HG02642 (cell line): ENCODE results near the gene ZNF454.

Source experiments
- ATAC-seq: cut with Tn5 transposase; IDR thresholded peaks from one replicate; pipeline ENCODE4 v1.9.1; 2021; ENCODE audit warnings: mild to moderate bottlenecking; ENCODE audit not compliant: unreplicated experiment, poor library complexity

ZNF454 gene

DNA sequence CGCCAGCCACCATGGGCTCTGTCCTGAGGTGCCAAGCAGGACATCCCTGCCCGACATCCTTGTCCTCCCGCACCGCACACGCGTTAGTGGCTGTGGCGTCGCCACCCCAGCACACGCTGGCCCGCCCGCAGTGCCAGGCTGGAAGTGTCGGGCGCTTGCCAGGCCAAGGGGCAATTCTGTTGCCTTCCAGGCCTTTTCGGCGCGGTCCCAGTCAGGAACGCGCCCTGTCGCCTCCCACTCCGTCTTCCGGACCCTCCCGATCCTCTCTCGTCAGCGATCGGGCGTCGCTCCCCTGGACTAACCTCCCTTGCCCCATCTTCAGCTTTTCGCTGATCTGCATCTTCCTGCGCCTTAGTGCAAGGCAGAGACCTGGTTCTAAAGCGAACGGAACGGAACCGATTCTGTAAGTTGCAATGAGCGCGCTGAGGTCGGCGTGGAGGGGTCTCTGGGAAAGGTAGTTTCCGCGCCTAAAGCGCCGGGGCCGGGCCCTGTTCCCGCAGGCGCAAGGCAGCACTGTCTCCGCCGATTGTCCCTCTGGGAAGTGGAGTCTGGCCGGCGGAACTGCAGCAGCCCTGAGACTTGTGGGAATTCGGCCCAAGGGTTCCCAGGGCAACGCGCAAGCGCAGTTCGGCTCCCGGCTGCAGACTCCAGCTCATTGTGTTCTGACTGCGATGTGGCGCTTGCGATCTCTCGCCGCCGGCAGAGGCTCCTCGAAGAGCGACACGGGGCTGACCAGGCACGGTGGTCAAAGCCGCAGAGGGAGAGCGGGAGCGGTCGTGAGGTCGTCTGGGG, at the start of gene ZNF454:
Gene ZNF454 (plus strand): TSS at position 630 of the 792 bp plus-strand sequence. CDS start 1,594 bp downstream, outside the sequence.
- no peak for ATAC-seq

DNA sequence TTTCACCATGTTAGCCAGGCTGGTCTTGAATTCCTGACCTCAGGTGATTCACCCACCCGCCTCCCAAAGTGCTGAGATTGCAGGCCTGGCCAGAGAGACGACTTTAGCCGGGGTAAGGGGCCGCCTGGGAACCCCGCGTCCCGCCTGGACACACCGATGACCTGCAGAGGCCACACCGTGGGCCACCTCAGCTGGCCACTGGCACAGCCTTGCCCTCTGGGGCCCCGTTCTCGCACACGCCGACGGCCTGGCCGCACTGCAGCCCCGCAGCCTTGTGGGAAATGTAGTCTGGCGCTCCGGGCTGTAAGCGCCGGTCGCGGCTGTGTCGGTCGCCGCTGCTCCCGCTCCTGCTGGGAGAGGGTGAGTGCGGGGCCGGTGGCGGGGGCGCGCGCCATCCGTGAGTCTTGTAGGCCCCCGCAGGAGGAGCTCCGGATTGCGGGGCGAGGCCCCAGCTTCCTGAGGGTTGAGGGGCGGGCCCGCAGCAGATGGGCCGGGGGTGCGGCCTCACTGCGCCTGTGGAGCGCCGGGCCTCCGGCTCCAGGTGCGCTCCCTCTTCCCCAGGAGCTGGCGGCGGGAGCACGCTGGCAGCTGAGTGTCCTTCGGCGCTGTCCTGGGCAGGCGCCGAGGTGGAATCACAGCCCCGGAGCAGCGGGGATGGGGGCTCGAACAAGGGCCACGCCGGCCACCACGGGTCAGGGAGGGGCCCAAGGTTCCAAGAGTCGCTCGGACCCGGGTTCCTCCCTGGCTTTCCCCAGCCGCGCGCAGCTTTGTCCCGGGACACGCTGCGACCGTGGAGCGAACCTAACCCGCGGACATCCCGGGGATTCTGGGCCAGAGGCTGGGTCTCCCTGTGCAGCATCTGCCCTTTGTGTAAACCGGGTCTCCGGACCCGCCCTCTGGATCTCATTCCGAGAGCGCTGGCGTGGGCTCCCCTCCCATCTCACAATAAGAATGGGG, 45.1 kb upstream of the ZNF454 start, which contains the start of gene ZFP2:
Gene ZFP2 (plus strand): TSS at position 299 of the 957 bp plus-strand sequence. CDS start 35,401 bp downstream, outside the sequence.
- ATAC-seq, result no peak

DNA sequence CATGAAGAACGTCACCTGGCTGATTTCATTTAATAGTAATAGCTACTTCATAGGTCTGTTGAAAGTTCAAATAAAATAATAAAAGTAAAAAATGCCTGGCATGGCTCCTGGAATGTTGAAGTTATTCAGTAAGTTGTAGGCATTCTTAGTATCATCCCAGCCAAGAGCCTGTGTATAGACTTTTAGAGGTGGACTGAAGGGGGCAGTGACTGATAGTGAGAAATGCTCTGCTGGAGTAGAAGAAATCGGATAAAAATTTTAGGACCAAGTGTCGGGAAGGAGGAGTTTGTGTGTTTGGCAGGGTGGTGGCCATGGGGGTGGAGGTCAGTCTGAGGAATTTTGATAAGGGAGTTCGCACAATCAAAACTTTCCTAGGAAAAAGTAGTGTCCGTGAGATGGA, 41.7 kb upstream of the ZNF454 start:
- ATAC-seq, result no peak

DNA sequence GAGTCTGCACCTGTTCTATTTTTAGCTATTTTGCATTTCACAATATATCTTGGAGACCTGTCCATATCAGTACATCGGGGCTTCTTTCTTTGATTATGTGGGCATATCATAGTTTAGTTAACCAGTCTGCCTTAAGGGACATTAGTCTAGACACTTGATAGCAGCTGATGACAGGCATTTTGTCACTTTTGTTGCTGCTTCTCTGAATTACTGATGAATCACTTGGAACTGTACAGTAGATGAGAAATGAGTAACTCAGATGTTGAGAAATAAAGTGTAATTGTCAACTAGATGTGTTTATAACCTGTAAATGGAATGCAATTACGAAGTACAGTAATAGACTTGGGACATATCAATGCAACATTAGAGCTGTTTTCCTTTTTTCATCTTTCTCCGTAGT, 38.1 kb upstream of the ZNF454 start:
- ATAC-seq, result no peak

DNA sequence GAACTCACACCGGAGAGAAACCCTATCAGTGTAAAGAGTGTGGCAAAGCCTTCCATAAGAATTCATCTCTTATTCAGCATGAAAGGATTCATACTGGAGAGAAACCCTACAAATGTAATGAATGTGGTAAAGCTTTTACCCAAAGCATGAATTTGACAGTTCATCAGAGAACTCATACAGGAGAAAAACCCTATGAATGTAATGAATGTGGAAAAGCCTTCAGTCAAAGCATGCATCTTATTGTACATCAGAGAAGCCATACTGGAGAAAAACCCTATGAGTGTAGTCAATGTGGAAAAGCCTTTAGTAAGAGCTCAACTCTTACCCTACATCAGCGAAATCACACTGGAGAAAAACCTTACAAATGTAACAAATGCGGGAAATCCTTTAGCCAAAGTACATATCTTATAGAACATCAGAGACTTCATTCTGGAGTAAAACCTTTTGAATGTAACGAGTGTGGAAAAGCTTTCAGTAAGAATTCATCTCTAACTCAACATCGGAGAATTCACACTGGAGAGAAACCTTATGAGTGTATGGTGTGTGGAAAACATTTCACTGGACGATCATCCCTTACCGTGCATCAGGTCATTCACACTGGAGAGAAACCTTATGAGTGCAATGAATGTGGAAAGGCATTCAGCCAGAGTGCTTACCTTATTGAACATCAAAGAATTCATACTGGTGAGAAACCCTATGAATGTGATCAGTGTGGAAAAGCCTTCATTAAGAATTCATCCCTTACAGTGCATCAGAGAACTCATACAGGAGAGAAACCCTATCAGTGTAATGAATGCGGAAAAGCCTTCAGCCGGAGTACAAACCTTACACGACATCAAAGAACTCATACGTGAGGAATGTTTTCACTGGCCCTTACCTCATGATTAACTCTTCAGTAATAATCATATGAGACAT, 8.9 kb upstream of the ZNF454 start:
- no peak for ATAC-seq

DNA sequence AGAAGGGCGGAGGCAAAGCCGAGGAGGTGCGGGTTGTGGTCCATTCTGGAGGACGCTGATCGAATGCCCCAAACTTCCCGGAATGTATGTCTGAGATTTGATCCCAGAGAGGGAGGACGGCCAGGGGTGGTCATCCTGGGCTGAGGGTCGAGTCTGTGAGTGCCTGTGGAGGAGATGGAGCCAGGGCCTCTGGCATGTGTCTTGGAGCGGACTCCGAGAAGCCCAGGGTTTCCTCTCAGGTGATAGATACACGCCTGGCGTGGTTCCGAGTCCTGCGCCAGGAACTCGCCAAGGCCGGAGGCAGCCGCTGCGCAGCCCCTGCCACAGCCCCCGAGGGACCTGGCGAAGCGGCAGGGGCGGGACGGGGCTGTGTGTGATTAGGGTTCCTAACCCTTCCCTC, 363 bp downstream of the ZNF454 start:
- ATAC-seq, result no peak

DNA sequence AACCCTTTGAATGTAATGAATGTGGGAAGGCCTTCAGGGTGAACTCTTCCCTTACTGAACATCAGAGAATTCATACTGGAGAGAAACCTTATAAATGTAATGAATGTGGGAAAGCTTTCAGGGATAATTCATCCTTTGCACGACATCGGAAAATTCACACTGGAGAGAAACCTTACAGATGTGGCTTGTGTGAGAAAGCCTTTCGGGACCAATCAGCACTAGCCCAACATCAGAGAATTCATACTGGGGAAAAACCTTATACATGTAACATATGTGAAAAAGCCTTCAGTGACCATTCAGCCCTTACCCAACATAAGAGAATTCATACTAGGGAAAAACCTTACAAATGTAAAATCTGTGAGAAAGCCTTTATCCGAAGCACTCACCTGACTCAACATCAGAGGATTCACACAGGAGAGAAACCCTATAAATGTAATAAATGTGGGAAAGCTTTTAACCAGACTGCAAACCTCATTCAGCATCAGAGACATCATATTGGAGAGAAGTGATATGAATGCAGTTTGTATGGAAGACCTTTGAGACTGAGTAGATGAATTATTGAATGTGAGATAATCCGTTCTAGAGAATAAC, 24.6 kb downstream of the ZNF454 start:
- ATAC-seq, result no peak

DNA sequence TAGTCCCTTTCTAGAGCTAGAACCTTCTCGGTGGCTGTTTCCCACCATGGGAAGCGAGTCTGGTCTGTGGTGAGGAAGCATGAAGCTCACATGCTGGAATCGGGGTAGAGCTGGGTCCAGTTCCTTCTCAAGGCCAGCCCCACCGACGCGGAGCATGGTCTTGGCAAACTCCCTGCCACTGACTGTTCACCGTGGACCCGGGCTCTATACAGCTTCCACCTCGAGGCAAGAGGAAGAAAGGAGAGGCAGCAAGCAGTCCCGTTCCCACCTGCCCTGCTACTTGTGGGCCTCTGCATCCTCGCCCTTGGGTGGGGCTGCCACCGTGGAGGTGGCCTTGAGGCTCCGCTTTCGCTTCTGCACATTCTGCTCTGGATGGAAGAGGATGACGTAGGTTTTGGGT, 40.4 kb downstream of the ZNF454 start:
- no peak for ATAC-seq

DNA sequence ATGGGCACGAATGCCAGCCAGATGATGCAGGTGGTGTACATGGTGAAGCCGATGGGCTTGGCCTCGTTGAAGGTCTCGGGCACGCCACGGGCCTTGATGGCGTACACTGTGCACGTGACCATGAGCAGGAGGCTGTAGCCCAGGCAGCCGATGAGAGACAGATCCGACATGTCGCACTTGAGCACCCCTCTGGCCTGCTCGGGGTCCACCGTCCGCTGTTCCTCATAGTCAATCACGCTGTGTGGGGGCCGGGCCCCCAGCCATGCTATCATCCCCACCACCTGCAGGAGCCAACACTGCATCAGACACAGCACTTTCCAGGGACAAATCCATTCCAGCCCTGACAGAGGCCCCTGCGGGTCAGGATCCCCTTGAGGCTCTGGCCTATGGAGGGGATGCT, 41.9 kb downstream of the ZNF454 start:
- ATAC-seq, result no peak

DNA sequence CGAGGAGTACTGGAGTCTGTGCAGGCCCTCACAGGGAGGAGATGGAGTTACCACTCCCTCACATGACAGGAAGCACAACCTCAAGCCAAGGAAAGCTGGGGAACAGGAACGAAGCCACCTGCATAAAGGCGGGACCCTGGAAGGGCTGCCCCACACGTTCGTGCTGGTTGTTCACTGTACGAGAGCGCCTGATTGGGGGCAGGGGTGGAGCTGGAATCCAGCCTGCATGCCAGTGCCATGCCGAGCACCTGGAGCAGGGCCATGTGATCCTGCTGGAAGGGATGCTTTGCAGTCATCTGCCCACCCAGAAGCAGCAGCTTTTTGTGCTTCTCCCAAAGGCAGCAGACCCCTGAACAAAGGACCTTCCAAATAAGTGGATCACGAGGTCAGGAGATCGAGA, 42.7 kb downstream of the ZNF454 start:
- no peak for ATAC-seq

DNA sequence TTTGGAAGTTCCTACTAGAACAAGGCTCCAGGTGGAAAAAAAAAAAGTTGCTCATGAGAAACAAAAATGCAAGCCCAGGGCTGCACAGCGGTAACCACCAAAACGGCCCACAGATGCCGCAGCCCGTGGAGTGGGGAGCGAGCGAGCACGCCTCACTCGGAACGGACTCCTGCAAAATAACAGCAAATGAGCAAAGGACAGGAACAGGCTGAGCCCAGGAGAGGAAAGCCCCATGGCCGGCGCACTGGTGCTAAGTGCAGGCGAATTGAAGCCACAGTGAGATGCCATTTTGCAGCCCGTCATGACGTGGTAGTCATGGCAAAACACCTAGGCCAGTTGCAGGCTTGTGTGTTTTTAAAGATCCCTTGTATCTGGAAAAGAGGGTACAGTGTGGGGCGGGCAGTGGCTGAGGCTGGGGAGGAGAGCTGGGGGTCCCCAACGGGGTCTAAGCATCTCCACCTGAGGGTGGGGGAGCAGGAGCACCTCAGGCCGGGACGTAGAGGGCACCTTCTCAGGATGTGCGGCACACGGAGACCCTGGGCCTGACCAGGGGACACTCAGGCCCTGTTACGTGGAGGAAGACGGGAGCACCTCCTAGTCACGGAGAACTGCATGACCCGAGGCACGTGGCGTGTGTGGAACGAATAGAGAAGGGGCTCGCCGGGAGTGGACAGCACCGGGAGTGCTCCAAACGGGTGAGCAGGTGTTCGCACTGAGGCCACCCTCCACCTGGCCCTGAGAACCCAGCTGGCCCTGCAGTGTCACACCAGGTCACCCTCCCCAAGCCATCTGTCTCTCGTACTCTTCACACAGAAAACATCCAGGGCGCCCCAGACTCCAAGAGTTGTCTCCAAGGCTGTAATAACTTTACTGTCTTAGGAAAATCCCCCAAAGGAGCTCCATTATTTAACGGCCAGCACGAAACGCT, 43.4 kb downstream of the ZNF454 start:
- no peak for ATAC-seq

DNA sequence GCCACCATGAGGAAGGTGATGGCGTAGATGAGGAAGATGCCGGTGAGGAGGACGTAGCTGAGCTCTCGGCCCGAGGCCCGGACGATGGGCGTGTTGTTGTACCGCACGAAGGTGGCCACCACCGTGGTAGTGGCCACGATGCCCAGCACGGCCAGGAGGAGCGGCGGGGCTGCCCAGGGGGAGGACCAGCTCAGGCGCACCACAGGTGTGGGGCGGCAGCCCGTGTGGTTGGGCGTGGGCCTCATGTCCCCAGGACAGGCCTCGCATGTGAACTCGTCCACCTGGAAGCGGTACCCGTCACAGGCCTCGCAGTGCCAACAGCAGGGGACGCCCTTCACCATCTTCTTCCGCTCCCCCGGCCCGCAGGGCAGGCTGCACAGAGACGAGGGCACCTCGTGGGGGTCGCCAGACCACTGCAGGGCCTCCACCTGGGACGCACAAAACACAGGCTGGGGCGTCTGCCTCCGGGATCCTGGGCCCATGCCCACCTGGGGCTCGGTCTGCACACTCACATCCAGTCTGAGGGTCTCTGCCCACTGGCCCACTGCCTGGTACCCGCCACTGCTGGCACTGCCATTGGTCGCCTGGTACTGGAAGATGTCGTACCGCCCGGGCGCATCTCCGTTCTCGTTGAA, 45.4 kb downstream of the ZNF454 start:
- no peak for ATAC-seq

DNA sequence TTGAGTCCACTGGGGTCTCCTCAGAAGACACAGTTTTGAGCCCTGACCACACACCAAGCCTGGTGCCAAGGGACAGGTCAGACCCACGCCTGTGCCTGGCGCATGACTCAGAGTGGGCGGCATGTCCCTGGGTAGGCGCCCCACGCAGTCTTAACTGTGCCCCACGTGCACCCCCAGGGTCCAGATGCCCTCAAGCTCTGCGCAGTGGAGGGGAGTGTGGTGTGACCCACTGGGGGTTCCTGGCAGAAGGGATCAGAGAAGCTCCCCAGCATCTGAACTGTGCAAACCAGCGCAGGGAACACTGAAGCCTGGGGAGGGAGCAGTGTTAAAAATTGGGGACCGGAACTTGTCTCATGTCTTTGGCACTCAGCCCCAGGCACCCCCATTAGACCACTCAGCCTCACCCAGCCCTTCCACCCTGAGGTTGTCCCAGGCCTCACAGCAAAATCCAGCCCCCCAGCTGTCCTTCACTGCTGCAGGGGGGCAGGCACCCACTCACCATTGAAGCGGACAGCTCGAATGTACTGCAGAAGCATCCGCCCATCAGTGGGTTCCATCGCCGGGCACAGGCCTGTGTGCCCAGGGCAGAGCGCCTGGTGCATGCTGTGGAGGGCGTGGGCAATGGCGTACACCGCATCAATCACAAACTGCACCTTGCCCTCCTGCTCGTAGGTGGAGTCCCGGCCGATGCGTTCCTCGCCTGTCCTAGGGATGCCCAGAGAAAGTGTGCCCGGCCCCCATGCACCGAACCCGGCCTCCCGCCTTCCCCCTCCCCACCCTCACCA, 47.6 kb downstream of the ZNF454 start:
- ATAC-seq, result no peak

DNA sequence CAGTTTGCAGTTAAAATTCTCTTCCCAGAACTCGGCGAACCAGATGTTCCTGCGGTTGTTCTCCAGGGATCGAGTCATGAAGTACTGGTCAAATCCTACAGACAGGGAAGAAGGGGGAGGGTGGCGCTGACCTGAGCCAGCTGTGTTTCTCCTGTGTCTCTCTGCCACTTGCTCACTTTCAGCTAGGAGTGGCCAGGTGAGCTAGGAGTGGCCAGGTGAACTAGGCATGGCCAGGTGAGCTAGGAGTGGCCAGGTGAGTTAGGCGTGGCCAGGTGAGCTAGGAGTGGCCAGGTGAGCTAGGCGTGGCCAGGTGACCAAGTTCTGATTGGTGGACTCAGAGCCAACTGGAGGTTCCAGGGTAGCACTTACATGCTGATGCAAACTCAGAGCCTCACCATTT, 48.3 kb downstream of the ZNF454 start:
- ATAC-seq, result no peak

DNA sequence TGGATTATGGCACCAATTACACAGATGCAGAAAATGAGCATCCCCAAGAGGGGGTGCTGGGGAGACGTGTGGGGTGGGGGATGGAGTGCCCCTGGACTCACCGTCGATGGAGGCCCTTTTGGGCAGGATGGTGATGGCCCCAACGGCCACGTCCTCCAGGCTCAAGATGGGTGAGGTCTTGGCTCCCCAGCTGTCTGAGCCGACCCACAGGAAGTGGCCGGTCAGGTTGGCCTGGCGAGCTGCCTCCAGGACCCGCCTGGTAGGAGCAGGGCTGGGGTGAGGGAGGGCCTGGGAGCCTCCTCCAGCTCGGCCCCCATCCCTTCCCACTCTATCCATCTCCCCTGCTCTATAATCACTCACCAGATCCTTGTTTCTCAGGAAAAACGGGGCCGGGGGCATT, 49.5 kb downstream of the ZNF454 start:
- ATAC-seq, result no peak

DNA sequence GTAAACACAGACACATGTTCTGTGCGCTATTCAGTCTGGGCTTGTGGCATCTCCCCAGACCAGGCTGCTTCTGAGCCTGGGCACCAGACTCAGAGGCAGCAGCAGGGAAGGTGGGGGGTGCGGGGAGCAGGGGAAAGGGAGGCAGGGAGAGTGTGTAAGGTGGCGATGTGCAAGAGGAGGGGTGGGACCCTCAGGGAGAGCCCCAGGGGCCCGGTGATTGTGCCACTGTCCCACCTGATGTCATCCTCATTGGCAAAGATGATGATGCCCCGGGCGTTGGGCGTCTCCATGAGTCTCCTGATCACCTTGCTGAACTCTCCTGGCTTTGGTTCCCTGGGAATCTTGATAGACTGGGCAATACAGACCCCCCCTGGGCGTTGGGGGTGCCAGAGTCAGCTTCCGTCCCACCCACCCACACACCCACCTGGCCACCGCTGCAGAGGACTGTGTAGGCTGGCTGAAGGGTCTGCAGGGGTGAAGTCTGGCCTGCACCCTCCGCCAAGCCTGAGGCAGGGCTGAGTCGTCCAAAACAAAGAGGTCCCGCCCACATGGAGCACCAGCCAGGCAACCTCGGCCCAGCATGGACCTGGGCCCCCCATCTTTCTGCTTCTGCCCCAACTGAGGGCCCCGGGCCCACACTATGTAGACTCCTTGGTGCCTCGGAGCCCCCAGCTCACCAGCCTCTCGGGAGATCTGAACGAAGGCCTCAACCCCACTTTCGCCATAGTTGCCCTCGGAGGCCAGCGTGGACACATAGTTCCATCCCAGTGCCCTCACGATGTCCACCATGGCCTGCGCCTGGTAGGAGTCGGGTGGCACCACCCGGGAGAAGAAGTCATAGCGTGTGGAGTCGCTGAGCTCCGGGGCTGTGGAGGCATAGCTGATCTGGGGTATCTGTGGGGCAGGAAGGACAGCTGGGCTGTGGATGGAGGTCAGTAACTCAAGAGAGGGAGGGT, 50.5 kb downstream of the ZNF454 start:
- ATAC-seq, result no peak
